ENCODE measurements around the gene DRD4. TPM values are rescaled to one million over a fixed set of nuclear protein-coding genes. Genes with fewer than 3 reads are reported as not detected.

The DRD4 gene
- not detected in 3 replicates for polyA plus RNA-seq
- polyA plus RNA-seq (2011; ENCODE audit: low read depth) = 0.39 TPM
- not detected in 2 replicates for polyA plus RNA-seq (2011; cell fraction: cytosol; rRNA removed)
- 0.09 TPM in 1 of 2 replicates, not detected in the other for polyA plus RNA-seq (2011; cell fraction: nucleus; rRNA removed)
- polyA plus RNA-seq (2012; ENCODE audit: low replicate concordance) = 0.10 and 0.20 TPM in 2 replicates
- not detected in 3 replicates for polyA minus RNA-seq
- polyA minus RNA-seq (2011; cell fraction: cytosol; rRNA and poly(A)+ RNA removed) = not detected
- polyA minus RNA-seq (2011; cell fraction: nucleus; rRNA and poly(A)+ RNA removed) = not detected in 2 replicates

- Histone ChIP-seq H3K27me3 (ENCODE audit: control insufficient read depth, extremely low read depth, insufficient read depth, low read length) (peaks cover 28% of the 10 kb centered on the region), H3K79me2 (ENCODE audit: control insufficient read depth, insufficient read depth, low read length) (no peaks in the 10 kb centered on the region), H3K9ac (ENCODE audit: control insufficient read depth, extremely low read depth, insufficient read depth, low read length) (no peak within 1 kb of the TSS), H3K36me3 (ENCODE audit: control insufficient read depth in 2 of 2, extremely low read depth in 1 of 2, insufficient read depth in 2 of 2, low read length in 2 of 2) (peaks cover 0 to 3% of the 10 kb centered on the region in 2 experiments), H3K9me1 (ENCODE audit: control insufficient read depth, extremely low read depth, insufficient read depth, low read length) (no peaks in the 10 kb centered on the region), H3K4me1 (ENCODE audit: control insufficient read depth, extremely low read depth, insufficient read depth, low read length) (no peaks in the 10 kb centered on the region), H2AFZ (ENCODE audit: control insufficient read depth, low read length) (no peak within 1 kb of the TSS), H3K4me3 (ENCODE audit: control insufficient read depth in 2 of 3, extremely low read depth in 1 of 3, insufficient read depth in 2 of 3, low read depth in 1 of 3, low read length in 3 of 3) (no peak within 1 kb of the TSS), H3K4me2 (ENCODE audit: control insufficient read depth, extremely low read depth, insufficient read depth, low read depth, low read length) (no peak within 1 kb of the TSS), H3K27ac (ENCODE audit: control insufficient read depth, insufficient read depth, low read length) (no peak within 1 kb of the TSS), H3K9me3 (ENCODE audit: control insufficient read depth, low read depth, low read length) (no peaks in the 10 kb centered on the region), H4K20me1 (ENCODE audit: control insufficient read depth, extremely low read depth, insufficient read depth, low read length) (no peaks in the 10 kb centered on the region)
- dilution Hi-C loops (cut with MboI; ENCODE audit: extremely low pct_ligation_motif_present, low sequenced_read_pairs) = no loop called here
- no peak for DNase-seq (ENCODE audit: low read depth, low spot score)
- no peak for FAIRE-seq
- TF ChIP-seq, protein P1, sequence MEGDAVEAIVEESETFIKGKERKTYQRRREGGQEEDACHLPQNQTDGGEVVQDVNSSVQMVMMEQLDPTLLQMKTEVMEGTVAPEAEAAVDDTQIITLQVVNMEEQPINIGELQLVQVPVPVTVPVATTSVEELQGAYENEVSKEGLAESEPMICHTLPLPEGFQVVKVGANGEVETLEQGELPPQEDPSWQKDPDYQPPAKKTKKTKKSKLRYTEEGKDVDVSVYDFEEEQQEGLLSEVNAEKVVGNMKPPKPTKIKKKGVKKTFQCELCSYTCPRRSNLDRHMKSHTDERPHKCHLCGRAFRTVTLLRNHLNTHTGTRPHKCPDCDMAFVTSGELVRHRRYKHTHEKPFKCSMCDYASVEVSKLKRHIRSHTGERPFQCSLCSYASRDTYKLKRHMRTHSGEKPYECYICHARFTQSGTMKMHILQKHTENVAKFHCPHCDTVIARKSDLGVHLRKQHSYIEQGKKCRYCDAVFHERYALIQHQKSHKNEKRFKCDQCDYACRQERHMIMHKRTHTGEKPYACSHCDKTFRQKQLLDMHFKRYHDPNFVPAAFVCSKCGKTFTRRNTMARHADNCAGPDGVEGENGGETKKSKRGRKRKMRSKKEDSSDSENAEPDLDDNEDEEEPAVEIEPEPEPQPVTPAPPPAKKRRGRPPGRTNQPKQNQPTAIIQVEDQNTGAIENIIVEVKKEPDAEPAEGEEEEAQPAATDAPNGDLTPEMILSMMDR (optimal IDR thresholded peaks at IDR 0.05 in 1 of 3, IDR thresholded peaks at IDR 0.05 in 1 of 3, conservative IDR thresholded peaks at IDR 0.05 in 1 of 3; ENCODE audit: extremely low read depth in 1 of 3, insufficient read depth in 2 of 3, low read length in 3 of 3) = no peak
- peak; percentile 52 for TF ChIP-seq EZH2 (IDR thresholded peaks at IDR 0.05; ENCODE audit: low read length)
Observed at GRCh38 chr11:636511-637332, at the start of gene DRD4. TSS of gene DRD4 (plus strand) at chr11:637269. CDS start at chr11:637305, 36 bp downstream.

DNA sequence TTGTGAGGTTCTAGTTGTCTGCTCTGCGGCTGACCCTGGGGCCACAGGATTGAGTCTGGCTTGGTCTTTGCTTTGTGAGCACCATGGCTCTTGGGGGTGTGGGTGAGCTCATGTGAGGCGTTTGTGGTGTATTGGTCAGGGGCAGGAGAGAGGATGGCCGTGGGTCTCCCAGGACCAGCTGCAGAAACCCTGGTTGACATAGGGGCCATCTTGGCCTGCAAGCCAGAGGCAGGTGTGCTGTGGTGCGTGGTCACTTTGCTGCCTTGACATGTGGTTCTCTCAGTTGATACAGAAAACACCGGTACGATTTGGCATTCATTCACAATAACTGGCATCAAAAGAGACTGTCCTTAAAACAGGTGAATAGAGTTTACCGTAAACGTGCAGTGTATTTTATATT is 49.5 kb upstream of the DRD4 start:
- FAIRE-seq = no peak
- H3K27ac ChIP-seq (ENCODE audit: control insufficient read depth, insufficient read depth, low read length) = no peak overlapping the region
- TF ChIP-seq, protein P1 (optimal IDR thresholded peaks at IDR 0.05 in 1 of 3, IDR thresholded peaks at IDR 0.05 in 1 of 3, conservative IDR thresholded peaks at IDR 0.05 in 1 of 3; ENCODE audit: extremely low read depth in 1 of 3, insufficient read depth in 2 of 3, low read length in 3 of 3) = no peak
- no peak for TF ChIP-seq EZH2 (IDR thresholded peaks at IDR 0.05; ENCODE audit: low read length)

More for the DNA sequence above, 49.5 kb upstream of the DRD4 start:
- Histone ChIP-seq H3K36me3 (ENCODE audit: control insufficient read depth in 2 of 2, extremely low read depth in 1 of 2, insufficient read depth in 2 of 2, low read length in 2 of 2) (peaks cover 35 to 47% of the 10 kb centered on the region in 2 experiments), H3K9ac (ENCODE audit: control insufficient read depth, extremely low read depth, insufficient read depth, low read length) (no peak overlapping the region), H2AFZ (ENCODE audit: control insufficient read depth, low read length) (no peak overlapping the region), H3K79me2 (ENCODE audit: control insufficient read depth, insufficient read depth, low read length) (peaks cover 62% of the 10 kb centered on the region), H3K9me3 (ENCODE audit: control insufficient read depth, low read depth, low read length) (no peaks in the 10 kb centered on the region), H3K4me3 (ENCODE audit: control insufficient read depth in 2 of 3, extremely low read depth in 1 of 3, insufficient read depth in 2 of 3, low read depth in 1 of 3, low read length in 3 of 3) (no peak overlapping the region), H3K4me2 (ENCODE audit: control insufficient read depth, extremely low read depth, insufficient read depth, low read depth, low read length) (no peak overlapping the region), H3K4me1 (ENCODE audit: control insufficient read depth, extremely low read depth, insufficient read depth, low read length) (no peaks in the 10 kb centered on the region), H3K27me3 (ENCODE audit: control insufficient read depth, extremely low read depth, insufficient read depth, low read length) (no peaks in the 10 kb centered on the region), H3K9me1 (ENCODE audit: control insufficient read depth, extremely low read depth, insufficient read depth, low read length) (no peaks in the 10 kb centered on the region), H4K20me1 (ENCODE audit: control insufficient read depth, extremely low read depth, insufficient read depth, low read length) (peaks cover 5% of the 10 kb centered on the region)
- no peak for DNase-seq (ENCODE audit: low read depth, low spot score)
- dilution Hi-C loops (cut with MboI; ENCODE audit: extremely low pct_ligation_motif_present, low sequenced_read_pairs) = no loop called here
